ENCODE measurements around the gene TNIP2. TPM values are rescaled to one million over a fixed set of nuclear protein-coding genes. Genes with fewer than 3 reads are reported as not detected.

The TNIP2 gene
- total and polyA plus RNA-seq, 2 donors (not counting 3 experiments of a cell fraction or from before 2014, with no cell fraction given) = 37.7 to 52.1 TPM

- CTCF ChIA-PET = interaction anchor here (2.8 kb wide), 1 partner anchor 29 kb away, joined by 14 read pairs; no protein-coding TSS in a partner anchor
Measured at GRCh38 chr4:2792711-2793585, 36.8 kb upstream of the TNIP2 start, which contains the start of gene SH3BP2. SH3BP2 (plus strand) TSS chr4:2793085; CDS start chr4:2820618, 27,533 bp downstream.

More at GRCh38 chr4:2792711-2793585, 36.8 kb upstream of the TNIP2 start, which contains the start of gene SH3BP2:
- DNase-seq (ENCODE audit: low read depth, low spot score) (peak; percentile 69), FAIRE-seq (peak; percentile 53)
- no peaks in the 10 kb centered on the region for H3K27me3 ChIP-seq (ENCODE audit: control insufficient read depth in 2 of 2, insufficient read depth in 2 of 2, low read length in 2 of 2)
- H3K9ac ChIP-seq (replicated peaks; ENCODE audit: extremely low read depth, insufficient read depth, low read length) = peak within 1 kb of the TSS; percentile 38
- H3K9me3 ChIP-seq (replicated peaks; ENCODE audit: control insufficient read depth, insufficient read depth, low read length) = no peaks in the 10 kb centered on the region
- no peaks in the 10 kb centered on the region for H3K9me1 ChIP-seq (replicated peaks; ENCODE audit: control insufficient read depth, extremely low read depth, insufficient read depth, low read length)
- H3K4me1 ChIP-seq (ENCODE audit: control insufficient read depth, extremely low read depth, insufficient read depth, low read length) = peaks cover 44% of the 10 kb centered on the region
- intact Hi-C loops (cut with micrococcal nuclease) = no loop called here
- peak within 1 kb of the TSS; percentile 26 to 60 (median 49) for H3K4me3 ChIP-seq (replicated peaks in 1 of 3; ENCODE audit: insufficient read depth in 1 of 3, low read depth in 1 of 3, low read length in 3 of 3)
- dilution Hi-C loops (cut with MboI; ENCODE audit: extremely low pct_ligation_motif_present, low sequenced_read_pairs) = no loop called here
- no peaks in the 10 kb centered on the region for H4K20me1 ChIP-seq (replicated peaks; ENCODE audit: control insufficient read depth, extremely low read depth, insufficient read depth, low read length)
- H3K4me2 ChIP-seq (ENCODE audit: insufficient read depth, low read length) = peak within 1 kb of the TSS; percentile 57
- no TSS peak for BruUV-seq (replicated peaks)
- H2AFZ ChIP-seq (ENCODE audit: low read depth, low read length) = peak within 1 kb of the TSS; percentile 53
- POLR2A ChIA-PET = no interaction called here
- H3K27ac ChIP-seq (ENCODE audit: insufficient read depth, low read depth, low read length) = peak within 1 kb of the TSS; percentile 76
- no peak for TF ChIP-seq MAX (IDR thresholded peaks at IDR 0.05; ENCODE audit: insufficient read depth, insufficient read length)
- TF ChIP-seq FOS (IDR thresholded peaks at IDR 0.05; ENCODE audit: borderline replicate concordance, insufficient read depth, low read length) = no peak
- TF ChIP-seq POLR2AphosphoS5 (IDR thresholded peaks at IDR 0.05; ENCODE audit: insufficient read depth, low read depth, low read length) = peak; percentile 65
- no peak for TF ChIP-seq CTCF (IDR thresholded peaks at IDR 0.05; ENCODE audit: extremely low read depth in 1 of 2, insufficient read depth in 1 of 2, low read depth in 1 of 2, low read length in 2 of 2)
- no peak for TF ChIP-seq MYC (IDR thresholded peaks at IDR 0.05; ENCODE audit: low read depth, low read length)
- no peak for TF ChIP-seq GATA2 (IDR thresholded peaks at IDR 0.05; ENCODE audit: insufficient read depth, insufficient read length, low read depth, low read length)
- no peak for TF ChIP-seq JUN (IDR thresholded peaks at IDR 0.05; ENCODE audit: borderline replicate concordance, insufficient read depth, insufficient read length, low read depth)
- peak; percentile 23 for TF ChIP-seq POLR2A (IDR thresholded peaks at IDR 0.05; ENCODE audit: low read depth, low read length)
- TF ChIP-seq EZH2 (IDR thresholded peaks at IDR 0.05; ENCODE audit: borderline replicate concordance, low read depth, low read length, severe bottlenecking) = no peak
- peaks cover 25% of the 10 kb centered on the region for H3K79me2 ChIP-seq (ENCODE audit: control insufficient read depth, insufficient read depth, low read length)
- H3K36me3 ChIP-seq (ENCODE audit: control insufficient read depth in 2 of 2, extremely low read depth in 1 of 2, insufficient read depth in 2 of 2, low read length in 2 of 2) = no peaks in the 10 kb centered on the region

All from endothelial cell of umbilical vein (primary cell).